ENCODE results near the gene LYPD6. TPM values are rescaled to one million over a fixed set of nuclear protein-coding genes. Genes with fewer than 3 reads are reported as not detected.

LYPD6 gene
- total and polyA plus RNA-seq, 5 donors from 2014 or later: not detected

- H3K4me1 ChIP-seq (ENCODE audit: control insufficient read depth, insufficient read depth, low read length, poor library complexity, severe bottlenecking): no peaks in the 10 kb centered on the region
- no peak for DNase-seq
- no peak for ATAC-seq (ENCODE audit: low read depth in 2 of 2)
- peaks cover 0 to 4% (median 1%) of the 10 kb centered on the region in 7 donors for H3K9me3 Mint-ChIP-seq
- no peaks in the 10 kb centered on the region for H3K4me1 Mint-ChIP-seq
- no peaks in the 10 kb centered on the region for H3K9me3 ChIP-seq (ENCODE audit: control insufficient read depth in 2 of 2, low read length in 2 of 2)
- no peak overlapping the region for H3K27ac Mint-ChIP-seq
- H3K27me3 ChIP-seq (ENCODE audit: control insufficient read depth, insufficient read depth, low read length): no peaks in the 10 kb centered on the region
- H3K27ac ChIP-seq (ENCODE audit: insufficient read depth, low read length, poor library complexity, severe bottlenecking): no peak overlapping the region
- no peak overlapping the region for H3K4me3 Mint-ChIP-seq
- no peaks in the 10 kb centered on the region for H3K27me3 Mint-ChIP-seq
- no peaks in the 10 kb centered on the region for H3K36me3 ChIP-seq (ENCODE audit: control insufficient read depth, insufficient read depth, low read length)
- H3K4me3 ChIP-seq (ENCODE audit: low read depth, low read length): no peak overlapping the region
- H3K36me3 Mint-ChIP-seq: no peaks in the 10 kb centered on the region
These were observed 57.9 kb downstream of the LYPD6 start for GRCh38 chr2:149388120-149388816.

- ATAC-seq (ENCODE audit: low read depth in 2 of 2) (no peak), DNase-seq (no peak)
- Histone ChIP-seq H3K27me3 (ENCODE audit: control insufficient read depth, insufficient read depth, low read length) (no peaks in the 10 kb centered on the region), H3K9me3 (ENCODE audit: control insufficient read depth in 2 of 2, low read length in 2 of 2) (no peaks in the 10 kb centered on the region), H3K4me1 (ENCODE audit: control insufficient read depth, insufficient read depth, low read length, poor library complexity, severe bottlenecking) (no peaks in the 10 kb centered on the region), H3K4me3 (ENCODE audit: low read depth, low read length) (no peak overlapping the region), H3K27ac (ENCODE audit: insufficient read depth, low read length, poor library complexity, severe bottlenecking) (no peak overlapping the region), H3K36me3 (ENCODE audit: control insufficient read depth, insufficient read depth, low read length) (no peaks in the 10 kb centered on the region)
- H3K36me3 Mint-ChIP-seq: no peaks in the 10 kb centered on the region
- no peak overlapping the region for H3K27ac Mint-ChIP-seq
- no peaks in the 10 kb centered on the region for H3K4me1 Mint-ChIP-seq
- H3K9me3 Mint-ChIP-seq: peaks cover 0 to 4% (median 1%) of the 10 kb centered on the region in 7 donors
- no peak overlapping the region for H3K4me3 Mint-ChIP-seq
- no peaks in the 10 kb centered on the region for H3K27me3 Mint-ChIP-seq
These were observed 59.2 kb downstream of the LYPD6 start for GRCh38 chr2:149389506-149390167.

- ATAC-seq (ENCODE audit: low read depth in 2 of 2) (no peak), DNase-seq (no peak)
- Histone ChIP-seq H3K4me3 (ENCODE audit: low read depth, low read length) (no peak overlapping the region), H3K4me1 (ENCODE audit: control insufficient read depth, insufficient read depth, low read length, poor library complexity, severe bottlenecking) (no peaks in the 10 kb centered on the region), H3K27ac (ENCODE audit: insufficient read depth, low read length, poor library complexity, severe bottlenecking) (no peak overlapping the region), H3K9me3 (ENCODE audit: control insufficient read depth in 2 of 2, low read length in 2 of 2) (no peaks in the 10 kb centered on the region), H3K27me3 (ENCODE audit: control insufficient read depth, insufficient read depth, low read length) (no peaks in the 10 kb centered on the region), H3K36me3 (ENCODE audit: control insufficient read depth, insufficient read depth, low read length) (no peaks in the 10 kb centered on the region)
- Mint-ChIP-seq H3K27ac (no peak overlapping the region), H3K27me3 (no peaks in the 10 kb centered on the region), H3K36me3 (no peaks in the 10 kb centered on the region), H3K9me3 (peaks cover 0 to 5% (median 0%) of the 10 kb centered on the region in 7 donors), H3K4me3 (no peak overlapping the region), H3K4me1 (no peaks in the 10 kb centered on the region)
These were observed 63.2 kb downstream of the LYPD6 start for GRCh38 chr2:149393614-149394013.

GRCh38 chr2:149394864-149395263, 64.5 kb downstream of the LYPD6 start:
- no peak for DNase-seq
- no peak for ATAC-seq (ENCODE audit: low read depth in 2 of 2)
- no peaks in the 10 kb centered on the region for H3K4me1 Mint-ChIP-seq

GRCh38 chr2:149399934-149400615, 69.7 kb downstream of the LYPD6 start:
- peaks cover 0 to 10% (median 3%) of the 10 kb centered on the region in 7 donors for H3K9me3 Mint-ChIP-seq
- H3K4me3 Mint-ChIP-seq: no peak overlapping the region
- DNase-seq (no peak), ATAC-seq (ENCODE audit: low read depth in 2 of 2) (no peak)
- H3K4me1 Mint-ChIP-seq: no peaks in the 10 kb centered on the region
- H3K36me3 ChIP-seq (ENCODE audit: control insufficient read depth, insufficient read depth, low read length): no peaks in the 10 kb centered on the region
- H3K9me3 ChIP-seq (ENCODE audit: control insufficient read depth in 2 of 2, low read length in 2 of 2): no peaks in the 10 kb centered on the region
- no peaks in the 10 kb centered on the region for H3K36me3 Mint-ChIP-seq
- no peaks in the 10 kb centered on the region for H3K4me1 ChIP-seq (ENCODE audit: control insufficient read depth, insufficient read depth, low read length, poor library complexity, severe bottlenecking)
- no peak overlapping the region for H3K27ac Mint-ChIP-seq
- no peaks in the 10 kb centered on the region for H3K27me3 ChIP-seq (ENCODE audit: control insufficient read depth, insufficient read depth, low read length)
- no peaks in the 10 kb centered on the region for H3K27me3 Mint-ChIP-seq
- H3K27ac ChIP-seq (ENCODE audit: insufficient read depth, low read length, poor library complexity, severe bottlenecking): no peak overlapping the region
- H3K4me3 ChIP-seq (ENCODE audit: low read depth, low read length): no peak overlapping the region

More at GRCh38 chr2:149394864-149395263, 64.5 kb downstream of the LYPD6 start:
- Histone ChIP-seq H3K4me3 (ENCODE audit: low read depth, low read length) (no peak overlapping the region), H3K4me1 (ENCODE audit: control insufficient read depth, insufficient read depth, low read length, poor library complexity, severe bottlenecking) (no peaks in the 10 kb centered on the region), H3K9me3 (ENCODE audit: control insufficient read depth in 2 of 2, low read length in 2 of 2) (no peaks in the 10 kb centered on the region), H3K27ac (ENCODE audit: insufficient read depth, low read length, poor library complexity, severe bottlenecking) (no peak overlapping the region), H3K27me3 (ENCODE audit: control insufficient read depth, insufficient read depth, low read length) (no peaks in the 10 kb centered on the region), H3K36me3 (ENCODE audit: control insufficient read depth, insufficient read depth, low read length) (no peaks in the 10 kb centered on the region)
- peaks cover 0 to 5% (median 0%) of the 10 kb centered on the region in 7 donors for H3K9me3 Mint-ChIP-seq
- no peak overlapping the region for H3K4me3 Mint-ChIP-seq
- H3K27ac Mint-ChIP-seq: no peak overlapping the region
- H3K27me3 Mint-ChIP-seq: no peaks in the 10 kb centered on the region
- no peaks in the 10 kb centered on the region for H3K36me3 Mint-ChIP-seq

- ATAC-seq (ENCODE audit: low read depth in 2 of 2) (no peak), DNase-seq (no peak)
- H3K9me3 ChIP-seq (ENCODE audit: control insufficient read depth in 2 of 2, low read length in 2 of 2): no peaks in the 10 kb centered on the region
- H3K4me3 Mint-ChIP-seq: no peak overlapping the region
- no peak overlapping the region for H3K27ac ChIP-seq (ENCODE audit: insufficient read depth, low read length, poor library complexity, severe bottlenecking)
- no peaks in the 10 kb centered on the region for H3K4me1 ChIP-seq (ENCODE audit: control insufficient read depth, insufficient read depth, low read length, poor library complexity, severe bottlenecking)
- no peaks in the 10 kb centered on the region for H3K36me3 ChIP-seq (ENCODE audit: control insufficient read depth, insufficient read depth, low read length)
- no peak overlapping the region for H3K4me3 ChIP-seq (ENCODE audit: low read depth, low read length)
- no peak overlapping the region for H3K27ac Mint-ChIP-seq
- no peaks in the 10 kb centered on the region for H3K27me3 Mint-ChIP-seq
- H3K27me3 ChIP-seq (ENCODE audit: control insufficient read depth, insufficient read depth, low read length): no peaks in the 10 kb centered on the region
- H3K9me3 Mint-ChIP-seq: peaks cover 0 to 10% (median 3%) of the 10 kb centered on the region in 7 donors
- no peaks in the 10 kb centered on the region for H3K36me3 Mint-ChIP-seq
- no peaks in the 10 kb centered on the region for H3K4me1 Mint-ChIP-seq
These were observed 70.6 kb downstream of the LYPD6 start for GRCh38 chr2:149400997-149401396.

GRCh38 chr2:149409506-149409905, 79.1 kb downstream of the LYPD6 start:
- no peaks in the 10 kb centered on the region for H3K9me3 ChIP-seq (ENCODE audit: control insufficient read depth in 2 of 2, low read length in 2 of 2)
- no peak for DNase-seq
- Mint-ChIP-seq H3K27me3 (no peaks in the 10 kb centered on the region), H3K27ac (no peak overlapping the region), H3K9me3 (peaks cover 0 to 8% (median 0%) of the 10 kb centered on the region in 7 donors), H3K36me3 (no peaks in the 10 kb centered on the region), H3K4me1 (no peaks in the 10 kb centered on the region), H3K4me3 (no peak overlapping the region)
- H3K36me3 ChIP-seq (ENCODE audit: control insufficient read depth, insufficient read depth, low read length): no peaks in the 10 kb centered on the region
- H3K4me1 ChIP-seq (ENCODE audit: control insufficient read depth, insufficient read depth, low read length, poor library complexity, severe bottlenecking): no peaks in the 10 kb centered on the region
- H3K27me3 ChIP-seq (ENCODE audit: control insufficient read depth, insufficient read depth, low read length): no peaks in the 10 kb centered on the region
- ATAC-seq (ENCODE audit: low read depth in 2 of 2): no peak
- no peak overlapping the region for H3K27ac ChIP-seq (ENCODE audit: insufficient read depth, low read length, poor library complexity, severe bottlenecking)
- H3K4me3 ChIP-seq (ENCODE audit: low read depth, low read length): no peak overlapping the region

Data from CD4-positive, CD25-positive, alpha-beta regulatory T cell (primary cell).